ENCODE results near the gene ANKRD11.

- TF ChIP-seq EZH2 (IDR thresholded peaks at IDR 0.05) (no peak), SIN3A (IDR thresholded peaks at IDR 0.05; ENCODE audit: low read depth) (no peak), CTCF (IDR thresholded peaks at IDR 0.05 in 2 of 3, conservative IDR thresholded peaks at IDR 0.05 in 1 of 3; ENCODE audit: borderline replicate concordance in 1 of 3, insufficient read depth in 1 of 3, low read depth in 2 of 3, low read length in 2 of 3) (no peak), YY1 (IDR thresholded peaks at IDR 0.05; ENCODE audit: extremely low read depth, insufficient replicate concordance, low read depth, low read length) (no peak), ZBTB33 (IDR thresholded peaks at IDR 0.05; ENCODE audit: extremely low read depth, insufficient replicate concordance, low read length) (no peak), POLR2A (IDR thresholded peaks at IDR 0.05; ENCODE audit: borderline replicate concordance, extremely low read depth, insufficient read depth, insufficient read length) (no peak), FOSL1 (IDR thresholded peaks at IDR 0.05; ENCODE audit: low read depth) (no peak), POLR2AphosphoS5 (IDR thresholded peaks at IDR 0.05; ENCODE audit: low read depth, low read length) (no peak; the same call in 1 of the 2 replicates), CEBPB (IDR thresholded peaks at IDR 0.05; ENCODE audit: low read depth) (no peak), ATF3 (IDR thresholded peaks at IDR 0.05) (no peak), ZNF274 (IDR thresholded peaks at IDR 0.05; ENCODE audit: low read depth, low read length) (no peak), ZFX (IDR thresholded peaks at IDR 0.05) (no peak), RAD21 (IDR thresholded peaks at IDR 0.05; ENCODE audit: low read depth) (no peak), REST (IDR thresholded peaks at IDR 0.05; ENCODE audit: low read depth) (no peak)
Observed at GRCh38 chr16:89265647-89266046, 224.7 kb downstream of the ANKRD11 start.

Data from HCT116 (cell line).